Common myeloid progenitor, CD34-positive (primary cell): ENCODE measurements around the gene NTRK3.

ENCODE experiments used
- CTCF ChIA-PET: fragments of 350-600 bp; sonication (Branson Sonifier 250); formaldehyde crosslinking; loops from one replicate; lab custom pipeline; 2021; ENCODE audit warnings: antibody characterized with exemption; lab: Charles Lee
- POLR2A ChIA-PET: fragments of 350-600 bp; sonication (Branson Sonifier 250); formaldehyde crosslinking; loops from one replicate; lab custom pipeline; 2021; ENCODE audit warnings: antibody characterized with exemption; lab: Charles Lee
- DNase-seq, 3 donors: peaks; one replicate each; pipeline versions ENCODE4 v3.0.0 to v3.0.0-alpha.2; 2013
- H3K27ac ChIP-seq, 2 experiments: 1 replicate in 1 of 2; 2 replicates in 1 of 2; pipeline ENCODE4 v1.7.0; 2013; ENCODE audit warnings: inconsistent platforms in 2 of 2, low read length in 2 of 2, mild to moderate bottlenecking in 2 of 2, low read depth in 1 of 2, moderate library complexity in 1 of 2; ENCODE audit not compliant: severe bottlenecking in 2 of 2, insufficient read depth in 1 of 2, poor library complexity in 1 of 2
- H3K27me3 ChIP-seq, 5 experiments: replicated peaks in 2 of 5; 1 replicate in 3 of 5; 2 replicates in 2 of 5; pipeline versions ENCODE4 v1.6.1 to v1.7.0; 2013; ENCODE audit warnings: low read length in 4 of 5, mild to moderate bottlenecking in 2 of 5, moderate library complexity in 2 of 5, inconsistent platforms in 1 of 5; ENCODE audit not compliant: insufficient read depth in 5 of 5, control insufficient read depth in 4 of 5
- H3K36me3 ChIP-seq, 4 experiments: 1 replicate in 2 of 4; 2 replicates in 2 of 4; pipeline versions ENCODE4 v1.6.1 to v1.7.0; 2013; ENCODE audit warnings: low read length in 3 of 4, control low read depth in 1 of 4, mild to moderate bottlenecking in 1 of 4; ENCODE audit not compliant: control insufficient read depth in 4 of 4, insufficient read depth in 4 of 4
- H3K4me1 ChIP-seq, 4 experiments: 1 replicate in 3 of 4; 2 replicates in 1 of 4; pipeline versions ENCODE4 v1.6.1 to v1.7.1; 2013; ENCODE audit warnings: low read length in 3 of 4, mild to moderate bottlenecking in 3 of 4, control low read depth in 1 of 4, inconsistent platforms in 1 of 4, moderate library complexity in 1 of 4; ENCODE audit not compliant: control insufficient read depth in 4 of 4, insufficient read depth in 4 of 4; ENCODE audit errors: control extremely low read depth in 1 of 4
- H3K4me3 ChIP-seq, 7 experiments: 1 replicate in 4 of 7; 2 replicates in 3 of 7; pipeline versions ENCODE4 v1.5.1 to v1.7.0; 2013; ENCODE audit warnings: mild to moderate bottlenecking in 7 of 7, low read length in 6 of 7, moderate library complexity in 6 of 7, inconsistent platforms in 2 of 7, low read depth in 2 of 7, control low read depth in 1 of 7; ENCODE audit not compliant: insufficient read depth in 4 of 7, control insufficient read depth in 1 of 7; ENCODE audit errors: extremely low read depth in 1 of 7
- H3K9me3 ChIP-seq, 5 experiments: 1 replicate in 4 of 5; 2 replicates in 1 of 5; pipeline versions ENCODE4 v1.6.1 to v1.7.1; 2013; ENCODE audit warnings: low read length in 4 of 5, mild to moderate bottlenecking in 2 of 5, inconsistent platforms in 1 of 5, low read depth in 1 of 5, moderate library complexity in 1 of 5; ENCODE audit not compliant: control insufficient read depth in 4 of 5, insufficient read depth in 2 of 5; ENCODE audit errors: control extremely low read depth in 1 of 5
- WGBS: methylation state at CpG from one replicate; pipeline ENCODE4 v1.1.5; 2013; ENCODE audit not compliant: insufficient coverage; 5-methylcytosine and 5-hydroxymethylcytosine counted together

Gene NTRK3

DNA sequence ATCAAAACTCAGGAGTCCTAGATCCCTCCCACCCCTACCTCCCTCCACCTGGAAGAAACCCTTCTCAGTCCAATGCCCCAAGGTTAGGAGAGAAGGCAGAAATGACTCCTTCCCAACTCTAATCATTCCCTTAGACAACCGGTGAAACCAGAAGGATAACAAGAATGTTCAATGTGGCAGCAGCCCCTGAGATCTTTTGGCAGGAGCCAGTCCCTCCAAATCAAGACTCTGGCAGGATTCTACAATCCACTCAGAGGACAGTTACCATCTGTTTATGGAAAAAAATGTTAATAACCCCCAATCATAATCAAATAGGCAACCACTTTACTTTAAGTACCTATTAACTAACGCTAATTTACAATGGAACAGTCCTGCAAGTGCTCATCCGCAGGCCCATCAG is 136.5 kb downstream of the NTRK3 start:
- H3K4me1 ChIP-seq: no peaks in the 10 kb centered on the region
- 100% methylated on average over 2 of the region's 3 CpGs for WGBS
- H3K4me3 ChIP-seq: no peak overlapping the region
- no peak overlapping the region for H3K27ac ChIP-seq
- no peak for DNase-seq
- ChIA-PET POLR2A (no interaction called here), CTCF (no interaction called here)
- H3K9me3 ChIP-seq: no peaks in the 10 kb centered on the region
- peaks cover 0 to 5% (median 0%) of the 10 kb centered on the region in 5 experiments for H3K27me3 ChIP-seq
- no peaks in the 10 kb centered on the region for H3K36me3 ChIP-seq

DNA sequence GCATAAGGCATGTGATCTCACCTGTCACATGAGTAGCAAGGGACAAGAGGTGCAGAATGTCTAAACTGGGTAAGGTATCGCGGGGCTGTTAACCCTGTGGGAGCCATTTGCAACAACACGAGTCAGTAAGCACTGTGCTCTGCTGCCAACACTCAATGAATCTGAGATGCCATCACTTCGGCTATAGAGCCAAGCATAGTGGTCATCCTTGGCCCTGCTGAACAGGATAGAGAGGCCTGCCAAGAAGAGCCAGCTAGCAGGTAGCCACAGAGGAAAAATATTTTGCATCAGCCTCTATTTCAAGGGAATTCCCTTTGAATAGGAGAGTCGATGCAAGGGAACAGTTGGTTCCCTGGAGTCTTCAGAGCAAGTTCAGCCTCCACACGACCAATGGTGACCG is 137.8 kb downstream of the NTRK3 start:
- no peak overlapping the region for H3K4me3 ChIP-seq
- ChIA-PET CTCF (no interaction called here), POLR2A (no interaction called here)
- no peaks in the 10 kb centered on the region for H3K4me1 ChIP-seq
- H3K27ac ChIP-seq: no peak overlapping the region
- no peaks in the 10 kb centered on the region for H3K9me3 ChIP-seq
- WGBS: 94% methylated on average over 6 of the region's 7 CpGs
- peaks cover 0 to 5% (median 0%) of the 10 kb centered on the region in 5 experiments for H3K27me3 ChIP-seq
- DNase-seq: no peak
- H3K36me3 ChIP-seq: no peaks in the 10 kb centered on the region

DNA sequence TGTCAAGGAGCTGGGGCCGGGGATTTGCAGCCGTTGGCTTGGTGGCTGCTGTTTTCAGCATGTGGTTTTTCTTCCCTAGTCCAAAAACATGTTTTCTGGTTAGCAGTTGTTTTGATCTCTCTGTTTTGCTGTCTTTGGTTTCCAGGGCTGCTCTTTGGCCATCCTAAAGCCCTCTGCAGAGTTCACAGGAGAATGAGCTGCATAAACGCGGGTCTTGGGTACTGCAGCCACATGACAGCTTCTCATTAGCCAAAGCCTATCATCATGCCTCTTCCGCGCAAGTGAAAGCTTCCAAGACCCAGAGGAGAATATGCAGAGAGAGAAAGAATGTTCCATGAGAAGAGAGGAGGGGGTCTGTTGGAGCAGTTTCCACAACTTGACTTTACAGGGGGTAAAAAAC is 138.5 kb downstream of the NTRK3 start:
- POLR2A ChIA-PET: no interaction called here

DNA sequence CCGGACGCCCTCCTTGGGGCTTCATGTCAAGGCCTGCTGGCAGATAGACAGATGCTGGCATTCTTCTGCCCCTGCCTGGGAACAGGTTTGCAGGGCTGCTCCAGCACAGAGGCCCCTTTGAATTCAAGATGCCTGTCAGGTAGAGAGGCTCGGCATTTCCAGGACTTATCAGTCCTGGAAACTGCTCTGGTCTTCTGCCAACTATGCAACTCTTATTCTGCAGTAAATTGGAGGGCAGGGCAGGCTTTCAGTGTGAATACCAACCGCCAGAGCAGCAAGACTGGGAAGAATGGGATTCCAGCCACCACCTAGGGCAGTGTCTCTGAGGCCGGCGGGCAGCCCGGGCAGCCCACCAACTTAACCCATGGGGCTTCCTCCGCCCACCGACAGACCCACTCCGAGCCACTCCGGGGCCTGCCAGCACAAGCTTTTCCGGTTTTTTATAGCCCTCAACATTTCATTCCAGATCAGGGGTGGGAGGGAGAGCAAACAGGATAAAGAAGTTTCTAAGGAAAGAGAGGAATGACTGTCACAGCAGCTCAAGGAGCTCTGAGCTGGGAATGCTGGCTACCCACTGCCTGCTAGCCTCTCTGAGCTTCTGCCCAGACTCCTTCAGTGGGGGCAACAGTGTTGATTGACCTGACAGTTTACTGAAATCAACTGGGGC is 140.9 kb downstream of the NTRK3 start:
- ChIA-PET CTCF (no interaction called here), POLR2A (no interaction called here)
- H3K27ac ChIP-seq: no peak overlapping the region
- H3K4me3 ChIP-seq: no peak overlapping the region
- no peaks in the 10 kb centered on the region for H3K9me3 ChIP-seq
- H3K27me3 ChIP-seq: peaks cover 0 to 14% (median 0%) of the 10 kb centered on the region in 5 experiments
- H3K4me1 ChIP-seq: no peaks in the 10 kb centered on the region
- no peaks in the 10 kb centered on the region for H3K36me3 ChIP-seq
- DNase-seq: no peak
- 88% methylated on average over 9 of the region's 12 CpGs for WGBS

More for the DNA sequence above, 138.5 kb downstream of the NTRK3 start:
- H3K27ac ChIP-seq: no peak overlapping the region
- H3K36me3 ChIP-seq: no peaks in the 10 kb centered on the region
- no peaks in the 10 kb centered on the region for H3K4me1 ChIP-seq
- H3K4me3 ChIP-seq: no peak overlapping the region
- no peaks in the 10 kb centered on the region for H3K9me3 ChIP-seq
- CTCF ChIA-PET: no interaction called here
- WGBS: 87% methylated on average over 4 of the region's 6 CpGs
- no peak for DNase-seq
- peaks cover 0 to 5% (median 0%) of the 10 kb centered on the region in 5 experiments for H3K27me3 ChIP-seq

DNA sequence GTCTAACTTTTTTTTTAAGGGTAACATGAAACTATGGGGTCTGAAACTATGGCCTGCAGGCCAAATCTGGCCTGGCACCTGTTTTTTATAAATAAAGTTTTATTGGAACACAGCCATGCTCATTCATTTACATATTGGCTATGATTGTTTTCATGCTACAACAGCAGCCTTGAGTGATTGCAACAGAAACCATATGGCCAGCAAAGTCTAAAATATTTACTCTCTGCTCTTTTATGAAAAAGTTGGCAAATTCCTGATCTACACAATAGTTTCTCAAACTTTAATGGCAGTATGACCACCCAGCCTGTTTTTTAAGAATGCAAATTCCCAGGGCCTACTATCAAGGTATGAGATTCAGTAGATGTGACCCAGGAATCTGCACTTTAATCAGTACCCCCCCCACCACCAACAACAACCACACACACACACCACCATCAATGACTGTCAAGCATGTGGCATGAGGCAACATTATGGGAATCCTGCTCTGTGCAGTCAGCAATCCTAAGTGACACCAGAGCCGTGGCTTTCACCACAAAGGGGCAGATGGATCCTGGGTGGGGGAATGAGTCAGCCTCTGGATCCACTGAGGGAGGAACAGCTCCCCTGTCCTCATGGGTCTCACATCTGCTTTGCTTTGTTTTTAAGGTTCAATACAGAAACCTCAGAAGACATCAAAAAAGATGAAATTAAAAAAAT is 142.8 kb downstream of the NTRK3 start:
- no peak for DNase-seq
- no peaks in the 10 kb centered on the region for H3K9me3 ChIP-seq
- CTCF ChIA-PET: no interaction called here
- H3K4me3 ChIP-seq: no peak overlapping the region
- WGBS: 80% methylated on average over 1 of the region's 1 CpG
- POLR2A ChIA-PET: no interaction called here
- H3K27me3 ChIP-seq: peaks cover 0 to 14% (median 0%) of the 10 kb centered on the region in 5 experiments
- no peaks in the 10 kb centered on the region for H3K4me1 ChIP-seq
- H3K36me3 ChIP-seq: no peaks in the 10 kb centered on the region
- no peak overlapping the region for H3K27ac ChIP-seq

DNA sequence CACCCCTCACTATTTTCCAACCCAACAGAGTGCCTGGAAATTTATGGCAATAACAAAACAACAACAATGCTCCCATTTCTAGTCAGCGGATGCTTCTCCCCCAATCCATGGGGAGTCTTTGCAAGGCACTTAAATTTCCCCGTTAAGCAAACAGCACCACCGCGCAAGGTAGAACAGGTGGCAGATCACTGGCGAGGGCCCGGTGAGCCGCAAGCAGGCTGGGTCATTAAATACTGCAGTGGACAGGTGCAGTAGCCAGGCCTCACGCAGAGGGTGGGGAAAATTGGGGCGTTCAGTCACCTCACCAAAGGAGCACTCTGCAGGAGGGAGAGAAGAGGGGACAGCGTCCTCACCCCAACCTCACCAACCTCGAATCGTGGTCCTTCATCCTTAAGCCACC is 147.5 kb downstream of the NTRK3 start:
- 94% methylated on average over 9 of the region's 12 CpGs for WGBS
- Histone ChIP-seq H3K27ac (no peak overlapping the region), H3K4me3 (no peak overlapping the region), H3K27me3 (peaks cover 0 to 14% (median 0%) of the 10 kb centered on the region in 5 experiments), H3K36me3 (no peaks in the 10 kb centered on the region), H3K4me1 (no peaks in the 10 kb centered on the region), H3K9me3 (no peaks in the 10 kb centered on the region)
- POLR2A ChIA-PET: no interaction called here
- no peak for DNase-seq
- CTCF ChIA-PET: no interaction called here

DNA sequence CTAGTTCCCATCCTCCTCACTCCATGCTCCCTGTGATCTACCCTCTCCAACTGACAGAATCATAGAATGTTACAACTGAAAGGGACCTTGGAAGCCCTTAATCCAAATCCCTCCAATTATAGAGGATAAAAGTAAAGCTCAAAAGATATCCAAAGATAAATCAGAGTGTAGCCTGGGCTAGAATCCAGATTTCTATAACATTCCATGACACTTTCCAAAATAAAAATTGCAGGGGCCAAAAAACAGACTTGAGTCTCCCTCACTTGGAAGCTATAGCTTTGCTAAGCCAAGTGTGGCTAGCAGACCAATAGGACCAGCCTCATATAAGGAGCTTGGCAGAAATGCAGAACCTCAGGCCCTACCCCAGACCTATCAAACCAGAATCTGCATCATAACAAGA is 148.1 kb downstream of the NTRK3 start:
- Histone ChIP-seq H3K36me3 (no peaks in the 10 kb centered on the region), H3K27ac (no peak overlapping the region), H3K4me1 (no peaks in the 10 kb centered on the region), H3K4me3 (no peak overlapping the region), H3K27me3 (peaks cover 0 to 14% (median 0%) of the 10 kb centered on the region in 5 experiments), H3K9me3 (no peaks in the 10 kb centered on the region)
- ChIA-PET POLR2A (no interaction called here), CTCF (no interaction called here)
- DNase-seq: no peak
